HCT116 (cell line): Measurements from ENCODE around the gene ZNF324B. TPM values are rescaled to one million over a fixed set of nuclear protein-coding genes. Genes with fewer than 3 reads are reported as not detected.

Experiments used
- ATAC-seq: fragments of 200-7000 bp; cut with Tn5 transposase; 2 replicates; pipeline ENCODE4 v1.9.1; 2020; ENCODE audit warnings: mild to moderate bottlenecking, moderate library complexity
- BruUV-seq: library from RNA; stranded (reverse); fragments of 400-500 nt; replicated peaks from 2 replicates; lab custom pipeline; 2021; lab: Mats Ljungman, UMichigan
- CTCF ChIA-PET: fragments of 300-600 bp; sonication (Branson Sonifier 250); formaldehyde crosslinking; loops from one replicate; lab custom pipeline; 2021; ENCODE audit warnings: antibody characterized with exemption; lab: Charles Lee
- POLR2A ChIA-PET: fragments of 300-600, 350-600 bp; sonication (Branson Sonifier 250); formaldehyde crosslinking; loops from one replicate; lab custom pipeline; 2021; ENCODE audit warnings: antibody characterized with exemption; lab: Charles Lee
- RAD21 ChIA-PET, 2 experiments: fragments of 300-600 bp; sonication (Branson Sonifier 250); formaldehyde crosslinking; loops; one replicate each; lab custom pipeline; 2023; ENCODE audit warnings: low total read pairs in 2 of 2; ENCODE audit not compliant: uncharacterized antibody in 2 of 2, unreplicated experiment in 2 of 2, low non-redundant PET in 1 of 2; lab: Charles Lee
- DNase-seq: peaks from one replicate; pipeline ENCODE4 v3.0.0-alpha.2; 2010; ENCODE audit warnings: low read depth, low spot score
- H2AFZ ChIP-seq: fragments of 200-600 bp; shearing (Covaris generic), sonication (generic); 2 replicates; pipeline ENCODE4 v1.6.1; 2017; ENCODE audit warnings: low read depth, mixed run types, mixed read lengths, antibody characterized with exemption, low read length; ENCODE audit not compliant: poor library complexity, severe bottlenecking
- H3K27ac ChIP-seq: 2 replicates; pipeline ENCODE4 v1.5.1; 2012; ENCODE audit warnings: low read depth, low read length
- H3K27me3 ChIP-seq: fragments of 200-600 bp; sonication (generic); 2 replicates; pipeline ENCODE4 v1.6.1; 2016; ENCODE audit warnings: mixed run types, low read length, mixed read lengths; ENCODE audit not compliant: insufficient read depth
- H3K36me3 ChIP-seq, 2 experiments: fragments of 200-500 bp in 1 of 2; fragments of 200-600 bp in 1 of 2; sonication (Bioruptor generic) in 1 of 2; sonication (generic) in 1 of 2; 2 replicates each; pipeline versions ENCODE4 v1.5.1 to v1.6.1; 2014 to 2016; ENCODE audit warnings: low read length in 2 of 2, inconsistent platforms in 1 of 2, mixed read lengths in 1 of 2, mixed run types in 1 of 2; ENCODE audit not compliant: insufficient read depth in 2 of 2, control insufficient read depth in 1 of 2
- H3K4me1 ChIP-seq, 2 experiments: fragments of 200-600 bp in 1 of 2; sonication (generic) in 1 of 2; 2 replicates each; pipeline versions ENCODE4 v1.5.1 to v1.6.1; 2012 to 2017; ENCODE audit warnings: low read length in 2 of 2, inconsistent platforms in 1 of 2, mild to moderate bottlenecking in 1 of 2, mixed read lengths in 1 of 2, mixed run types in 1 of 2, moderate library complexity in 1 of 2; ENCODE audit not compliant: insufficient read depth in 2 of 2, control insufficient read depth in 1 of 2
- H3K4me2 ChIP-seq: fragments of 200-600 bp; sonication (generic); 2 replicates; pipeline ENCODE4 v1.6.1; 2017; ENCODE audit warnings: mixed run types, low read length, mixed read lengths
- H3K4me3 ChIP-seq, 2 experiments: fragments of 200-600 bp in 1 of 2; sonication (generic) in 1 of 2; replicated peaks in 1 of 2; 2 replicates each; pipeline ENCODE4 v1.5.1; 2011 to 2016; ENCODE audit warnings: low read length in 2 of 2, control low read depth in 1 of 2, low read depth in 1 of 2, mild to moderate bottlenecking in 1 of 2, mixed read lengths in 1 of 2, mixed run types in 1 of 2
- H3K79me2 ChIP-seq: fragments of 200-600 bp; sonication (generic); 2 replicates; pipeline ENCODE4 v1.6.1; 2017; ENCODE audit warnings: mild to moderate bottlenecking, mixed run types, low read length, moderate library complexity, mixed read lengths; ENCODE audit not compliant: insufficient read depth
- H3K9ac ChIP-seq: fragments of 200-600 bp; sonication (generic); 2 replicates; pipeline ENCODE4 v1.6.1; 2016; ENCODE audit warnings: low read length, mixed read lengths
- H3K9me2 ChIP-seq: fragments of 200-600 bp; sonication (generic), shearing (Covaris generic); 2 replicates; pipeline ENCODE4 v1.6.1; 2017; ENCODE audit warnings: mixed run types, mild to moderate bottlenecking, moderate library complexity; ENCODE audit not compliant: insufficient read depth
- H3K9me3 ChIP-seq, 2 experiments: fragments of 200-500 bp in 1 of 2; fragments of 200-600 bp in 1 of 2; sonication (Bioruptor generic) in 1 of 2; sonication (generic) in 1 of 2; 2 replicates each; pipeline ENCODE4 v1.6.1; 2014 to 2017; ENCODE audit warnings: low read length in 2 of 2, mixed read lengths in 2 of 2, inconsistent platforms in 1 of 2, low read depth in 1 of 2, mild to moderate bottlenecking in 1 of 2, mixed run types in 1 of 2, moderate library complexity in 1 of 2; ENCODE audit not compliant: control insufficient read depth in 1 of 2, insufficient read depth in 1 of 2
- H4K20me1 ChIP-seq: fragments of 200-600 bp; sonication (generic), shearing (Covaris generic); 2 replicates; pipeline ENCODE4 v1.6.1; 2017; ENCODE audit warnings: mixed run types, mild to moderate bottlenecking, moderate library complexity; ENCODE audit not compliant: insufficient read depth
- ATF3 ChIP-seq: IDR thresholded peaks from 2 replicates; pipeline ENCODE4 v1.6.1; 2012
- CTCF ChIP-seq, 3 experiments: fragments of 200-600 bp in 1 of 3; sonication (generic) in 1 of 3; IDR thresholded peaks in 2 of 3; conservative IDR thresholded peaks in 1 of 3; 2 replicates each; pipeline ENCODE4 v1.5.1; 2012 to 2017; ENCODE audit warnings: low read depth in 2 of 3, low read length in 2 of 3, antibody characterized with exemption in 1 of 3, borderline replicate concordance in 1 of 3, control low read depth in 1 of 3, mild to moderate bottlenecking in 1 of 3, mixed read lengths in 1 of 3, mixed run types in 1 of 3, moderate library complexity in 1 of 3; ENCODE audit not compliant: insufficient read depth in 1 of 3
- EGR1 ChIP-seq: IDR thresholded peaks from 2 replicates; pipeline ENCODE4 v1.6.1; 2012; ENCODE audit warnings: low read depth
- ELF1 ChIP-seq: IDR thresholded peaks from 2 replicates; pipeline ENCODE4 v1.6.1; 2012; ENCODE audit warnings: low read depth, borderline replicate concordance
- EZH2 ChIP-seq: fragments of 200-600 bp; sonication (generic); IDR thresholded peaks from 2 replicates; pipeline ENCODE4 v1.6.1; 2017; ENCODE audit warnings: antibody characterized with exemption, mixed run types
- FOSL1 ChIP-seq: IDR thresholded peaks from 2 replicates; pipeline ENCODE4 v1.6.1; 2012; ENCODE audit warnings: low read depth
- JUND ChIP-seq: IDR thresholded peaks from 2 replicates; pipeline ENCODE4 v1.6.1; 2012
- MAX ChIP-seq: IDR thresholded peaks from 2 replicates; pipeline ENCODE4 v1.6.1; 2012
- POLR2AphosphoS5 ChIP-seq: IDR thresholded peaks from 2 replicates; pipeline ENCODE4 v1.6.1; 2011; ENCODE audit warnings: mild to moderate bottlenecking, low read depth, low read length, moderate library complexity
- RAD21 ChIP-seq: IDR thresholded peaks from 2 replicates; pipeline ENCODE4 v1.6.1; 2012; ENCODE audit warnings: low read depth, mild to moderate bottlenecking
- ZBTB33 ChIP-seq: IDR thresholded peaks from 2 replicates; pipeline ENCODE4 v1.6.1; 2011; ENCODE audit warnings: mild to moderate bottlenecking, low read length, moderate library complexity; ENCODE audit not compliant: insufficient replicate concordance; ENCODE audit errors: extremely low read depth
- ZNF274 ChIP-seq: fragments of 200-500 bp; sonication (Bioruptor generic); IDR thresholded peaks from 2 replicates; pipeline ENCODE4 v1.6.1; 2014; ENCODE audit warnings: mild to moderate bottlenecking, low read depth, low read length, inconsistent platforms
- intact Hi-C: fragments of 100-400 bp; cut with micrococcal nuclease; formaldehyde crosslinking; loops from 2 replicates; pipeline ENCODE4 v1.10.0; 2022
- total RNA-seq: library from RNA; stranded (reverse); gene quantifications from one replicate; pipeline ENCODE4 v1.2.1, GENCODE V29; 2021; ENCODE audit not compliant: unreplicated experiment

Gene ZNF324B
- total RNA-seq, 1 experiment from 2014 or later = 9.4 TPM

- TF ChIP-seq ZBTB33 (no peak), EGR1 (no peak), ATF3 (no peak), RAD21 (no peak), ZNF274 (no peak), FOSL1 (no peak), ELF1 (no peak), JUND (no peak)
These were observed 22.8 kb upstream of the ZNF324B start (continued) for GRCh38 chr19:58428617-58429016.

GRCh38 chr19:58429745-58430144 is 21.7 kb upstream of the ZNF324B start:
- Histone ChIP-seq H3K36me3 (peaks cover 0 to 5% of the 10 kb centered on the region in 2 experiments; a peak in 1 of 4 replicates), H3K27me3 (no peaks in the 10 kb centered on the region), H3K4me3 (no peak overlapping the region), H2AFZ (no peak overlapping the region), H3K27ac (no peak overlapping the region), H4K20me1 (no peaks in the 10 kb centered on the region), H3K4me2 (no peak overlapping the region), H3K4me1 (no peaks in the 10 kb centered on the region), H3K9me2 (no peaks in the 10 kb centered on the region), H3K9me3 (peaks cover 10 to 29% of the 10 kb centered on the region in 2 experiments; a peak in 2 of 4 replicates), H3K9ac (no peak overlapping the region), H3K79me2 (no peaks in the 10 kb centered on the region)
- POLR2A ChIA-PET = no interaction called here
- ATAC-seq = no peak
- intact Hi-C loops = no loop called here
- no peak for DNase-seq
- RAD21 ChIA-PET = no interaction called here
- CTCF ChIA-PET = no interaction called here
- TF ChIP-seq MAX (no peak), CTCF (IDR thresholded peaks at IDR 0.05 in 2 of 3, conservative IDR thresholded peaks at IDR 0.05 in 1 of 3; ENCODE audit: borderline replicate concordance in 1 of 3, insufficient read depth in 1 of 3, low read depth in 2 of 3, low read length in 2 of 3) (no peak), EZH2 (no peak), POLR2AphosphoS5 (no peak)
- BruUV-seq = no TSS peak
